ENCODE results near the gene FAM168A.

The FAM168A gene

GRCh38 chr11:73554671-73555320 is 43.1 kb downstream of the FAM168A start:
- DNase-seq: no peak

GRCh38 chr11:73553266-73553665 is 44.6 kb downstream of the FAM168A start:
- DNase-seq: no peak

GRCh38 chr11:73551677-73552076 is 46.2 kb downstream of the FAM168A start:
- DNase-seq: no peak

- DNase-seq: no peak
Observed at GRCh38 chr11:73549376-73549775, 48.5 kb downstream of the FAM168A start.

- DNase-seq: no peak
Observed at GRCh38 chr11:73547706-73548595, 50.0 kb downstream of the FAM168A start.

GRCh38 chr11:73542175-73542574 is 55.7 kb downstream of the FAM168A start:
- DNase-seq: no peak

- DNase-seq: no peak
Observed at GRCh38 chr11:73539506-73540084, 58.3 kb downstream of the FAM168A start.

GRCh38 chr11:73538381-73538872 is 59.5 kb downstream of the FAM168A start:
- DNase-seq: peak in 1 of 2 donors; percentile 11

- DNase-seq: no peak
Observed at GRCh38 chr11:73537969-73538368, 59.9 kb downstream of the FAM168A start.

GRCh38 chr11:73536961-73537360 is 61.0 kb downstream of the FAM168A start:
- no peak for DNase-seq

GRCh38 chr11:73532310-73532709 is 65.6 kb downstream of the FAM168A start:
- DNase-seq: no peak

GRCh38 chr11:73531386-73531785 is 66.5 kb downstream of the FAM168A start:
- no peak for DNase-seq

GRCh38 chr11:73530109-73530508 is 67.8 kb downstream of the FAM168A start:
- DNase-seq: no peak

- DNase-seq: no peak
Observed at GRCh38 chr11:73529204-73529530, 68.7 kb downstream of the FAM168A start.

- DNase-seq: no peak
Observed at GRCh38 chr11:73528483-73529203, 69.3 kb downstream of the FAM168A start.

GRCh38 chr11:73528013-73528412 is 69.9 kb downstream of the FAM168A start:
- no peak for DNase-seq

GRCh38 chr11:73525611-73526010 is 72.3 kb downstream of the FAM168A start:
- DNase-seq: no peak

GRCh38 chr11:73524774-73525173 is 73.1 kb downstream of the FAM168A start:
- no peak for DNase-seq

- DNase-seq: no peak
Observed at GRCh38 chr11:73521621-73522020, 76.3 kb downstream of the FAM168A start.

- DNase-seq: no peak
Observed at GRCh38 chr11:73520353-73521061, 77.4 kb downstream of the FAM168A start.

- DNase-seq: no peak
Observed at GRCh38 chr11:73519266-73519665, 78.6 kb downstream of the FAM168A start.

GRCh38 chr11:73518195-73518594 is 79.7 kb downstream of the FAM168A start:
- no peak for DNase-seq

GRCh38 chr11:73516080-73516479 is 81.8 kb downstream of the FAM168A start:
- DNase-seq: no peak

Measured in CD4-positive, alpha-beta T cell treated with Interleukin-1 beta for 1 hour (primary cell).